GM12891 (cell line): ENCODE results near the gene CACNG5.

Experiments used
- DNase-seq: peaks from one replicate; pipeline ENCODE4 v3.0.0; 2011; ENCODE audit warnings: low spot score; ENCODE audit not compliant: insufficient read length
- FAIRE-seq: peaks from 2 replicates; lab custom pipeline; 2011; peaks lifted over from hg19 to GRCh38; lab: Jason Lieb, UNC
- PAX5 ChIP-seq: IDR thresholded peaks from 2 replicates; pipeline ENCODE4 v1.6.1; 2011; ENCODE audit warnings: low read length, moderate library complexity, mild to moderate bottlenecking; ENCODE audit not compliant: insufficient read depth, severe bottlenecking
- POLR2A ChIP-seq: IDR thresholded peaks from 2 replicates; pipeline ENCODE4 v1.6.1; 2011; ENCODE audit warnings: low read depth, low read length, control low read depth
- POLR2AphosphoS5 ChIP-seq: IDR thresholded peaks from 2 replicates; pipeline ENCODE4 v1.6.1; 2011; ENCODE audit warnings: low read depth, low read length, control low read depth
- POU2F2 ChIP-seq: IDR thresholded peaks from 2 replicates; pipeline ENCODE4 v1.6.1; 2011; ENCODE audit warnings: low read depth, mild to moderate bottlenecking, control low read depth, low read length, moderate library complexity
- SPI1 ChIP-seq: IDR thresholded peaks from 2 replicates; pipeline ENCODE4 v1.6.1; 2011; ENCODE audit warnings: low read depth, low read length, control low read depth
- TAF1 ChIP-seq: IDR thresholded peaks from 2 replicates; pipeline ENCODE4 v1.6.1; 2011; ENCODE audit warnings: low read depth, low read length, control low read depth

Gene CACNG5

DNA sequence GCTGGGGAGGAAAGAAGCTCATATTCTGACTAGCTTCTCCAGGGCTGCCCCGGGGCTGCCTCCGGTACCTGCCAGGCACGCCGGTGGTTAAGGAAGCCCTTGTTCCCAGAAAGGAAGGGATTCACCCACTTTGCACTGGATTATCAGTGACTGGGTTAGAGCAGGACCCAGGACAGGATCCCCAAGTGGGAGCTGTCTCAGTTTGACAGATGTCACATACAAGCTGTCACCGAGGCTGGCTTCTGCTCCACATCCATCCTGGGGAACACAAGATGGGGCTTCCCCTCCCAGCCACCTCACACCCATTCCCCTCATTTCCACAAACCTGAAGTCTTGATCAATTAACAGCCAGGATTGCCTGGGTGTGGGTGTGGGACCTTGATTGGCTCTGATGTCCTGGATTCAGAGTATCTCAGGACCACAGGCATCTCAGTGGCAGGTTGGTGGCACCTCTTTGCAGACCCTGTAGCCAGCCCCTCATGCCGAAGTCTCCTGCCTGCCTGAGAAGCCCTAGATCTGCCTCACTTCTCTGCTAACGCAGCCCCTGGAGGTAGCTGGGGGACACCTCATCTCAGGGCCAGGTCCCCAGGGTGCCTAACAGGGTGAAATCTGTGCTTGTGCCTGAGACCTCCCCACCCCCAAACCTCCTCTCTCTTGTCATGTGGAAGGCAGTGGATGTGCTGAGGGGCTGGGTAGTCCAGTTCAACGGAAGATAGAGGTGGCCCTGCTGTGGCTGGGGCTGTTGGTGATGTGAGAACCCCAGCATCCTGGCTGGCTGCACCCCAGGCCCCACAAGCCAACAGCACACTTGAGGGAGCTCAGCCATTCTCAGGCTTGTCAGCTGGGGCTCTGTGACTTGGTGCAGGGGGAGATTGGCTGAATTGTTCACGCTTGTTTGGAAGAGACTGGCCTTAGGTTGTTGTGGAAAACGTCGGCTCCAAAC is 1.4 kb downstream of the CACNG5 start:
- DNase-seq: no peak
- FAIRE-seq: no peak
- TF ChIP-seq SPI1 (no peak), TAF1 (no peak), POU2F2 (no peak), POLR2AphosphoS5 (no peak), PAX5 (no peak), POLR2A (no peak)

DNA sequence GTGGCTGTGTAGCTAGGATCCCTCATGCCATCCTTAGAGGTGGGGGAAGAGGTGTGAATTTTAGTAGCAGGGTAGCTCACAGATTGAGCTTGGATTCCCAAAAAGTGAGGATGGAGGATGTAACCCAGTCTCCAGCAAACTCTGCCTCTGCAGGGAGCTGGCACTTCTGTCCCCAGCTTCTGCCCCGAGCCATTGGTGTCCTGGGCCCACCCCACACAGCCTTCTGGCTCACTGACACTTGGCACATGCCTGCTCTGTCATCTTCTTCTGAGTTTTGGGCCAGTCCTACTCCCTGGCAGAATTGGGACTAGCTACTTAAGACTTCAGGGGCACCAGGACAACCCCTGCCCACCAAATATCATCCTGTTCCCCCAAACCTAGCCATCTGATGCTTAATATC is 2.3 kb downstream of the CACNG5 start:
- TF ChIP-seq SPI1: no peak
- no peak for TF ChIP-seq POU2F2
- TF ChIP-seq POLR2A: no peak
- no peak for TF ChIP-seq TAF1
- TF ChIP-seq PAX5: no peak
- no peak for TF ChIP-seq POLR2AphosphoS5
- DNase-seq (no peak), FAIRE-seq (no peak)

DNA sequence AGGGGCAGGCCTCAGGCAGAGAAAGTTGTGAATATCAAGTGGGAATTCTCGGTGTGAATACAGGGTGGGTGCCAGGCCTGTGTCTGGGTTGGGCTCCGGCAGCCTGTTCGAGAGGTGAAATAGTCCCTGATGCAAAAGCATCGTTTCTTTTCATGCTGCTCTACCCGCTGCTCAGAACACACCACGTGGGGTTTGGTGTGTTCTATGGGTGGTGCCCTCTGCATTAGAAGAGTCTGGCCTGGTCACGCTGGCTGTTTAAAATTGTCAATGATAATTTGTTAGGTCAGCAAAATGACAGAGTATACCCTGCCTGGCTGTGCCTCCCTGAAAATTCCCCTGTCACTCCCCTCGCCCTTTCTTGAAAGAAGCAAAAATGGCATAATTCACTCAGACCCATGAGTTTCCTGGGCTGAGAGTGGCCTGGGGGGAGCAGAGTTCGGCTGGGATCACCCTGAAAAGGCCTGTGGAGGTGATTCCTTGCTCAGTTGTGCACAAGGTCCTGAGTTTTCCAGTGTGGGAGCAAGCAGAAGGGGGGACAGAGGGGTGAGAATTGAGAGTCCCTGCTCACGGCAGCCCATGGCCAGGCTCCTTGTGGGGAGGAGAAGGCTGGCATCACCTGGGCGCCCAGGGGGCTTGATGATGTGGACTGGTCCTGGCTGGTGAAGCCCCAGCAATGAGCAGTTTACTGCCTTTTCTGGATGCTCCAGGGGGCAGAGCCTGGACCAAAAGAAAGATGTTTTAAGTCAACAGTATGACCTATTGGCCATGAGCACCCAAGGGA is 3.2 kb downstream of the CACNG5 start:
- TF ChIP-seq POLR2A (no peak), TAF1 (no peak), POU2F2 (no peak), POLR2AphosphoS5 (no peak), PAX5 (no peak), SPI1 (no peak)
- DNase-seq (no peak), FAIRE-seq (no peak)

DNA sequence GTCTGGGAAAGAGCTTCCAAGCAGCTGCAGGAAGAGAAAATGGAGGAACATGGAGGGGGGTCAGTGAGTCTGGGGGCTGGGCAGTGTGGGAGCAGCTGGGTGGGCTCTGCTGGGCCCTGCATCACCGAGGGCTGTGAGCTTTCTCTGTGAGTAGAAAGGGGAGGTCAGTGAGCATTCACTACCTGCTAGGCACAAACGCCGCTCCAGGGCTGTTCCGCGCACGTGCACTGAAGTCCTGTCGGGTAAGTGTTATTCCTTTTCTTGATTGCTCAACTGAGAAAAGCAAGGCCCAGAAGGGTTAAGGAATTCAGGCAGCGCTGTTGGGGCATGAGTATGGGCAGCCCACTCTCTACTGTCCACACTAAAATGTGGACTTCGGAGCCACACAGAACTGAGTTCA is 4.7 kb downstream of the CACNG5 start:
- DNase-seq: no peak
- TF ChIP-seq SPI1 (no peak), POLR2A (no peak), TAF1 (no peak), PAX5 (no peak), POLR2AphosphoS5 (no peak), POU2F2 (no peak)
- FAIRE-seq: no peak

GRCh38 chr17:66840061-66840460 is 5.1 kb downstream of the CACNG5 start:
- DNase-seq: no peak
- FAIRE-seq: no peak
- TF ChIP-seq PAX5: no peak
- TF ChIP-seq POU2F2: no peak
- TF ChIP-seq SPI1: no peak
- no peak for TF ChIP-seq POLR2AphosphoS5
- TF ChIP-seq POLR2A: no peak
- no peak for TF ChIP-seq TAF1

- FAIRE-seq: no peak
- DNase-seq: no peak
- TF ChIP-seq POLR2AphosphoS5: no peak
- no peak for TF ChIP-seq POLR2A
- TF ChIP-seq PAX5: no peak
- no peak for TF ChIP-seq POU2F2
- no peak for TF ChIP-seq SPI1
- no peak for TF ChIP-seq TAF1
These were observed 6.4 kb downstream of the CACNG5 start for GRCh38 chr17:66841328-66841727.

DNA sequence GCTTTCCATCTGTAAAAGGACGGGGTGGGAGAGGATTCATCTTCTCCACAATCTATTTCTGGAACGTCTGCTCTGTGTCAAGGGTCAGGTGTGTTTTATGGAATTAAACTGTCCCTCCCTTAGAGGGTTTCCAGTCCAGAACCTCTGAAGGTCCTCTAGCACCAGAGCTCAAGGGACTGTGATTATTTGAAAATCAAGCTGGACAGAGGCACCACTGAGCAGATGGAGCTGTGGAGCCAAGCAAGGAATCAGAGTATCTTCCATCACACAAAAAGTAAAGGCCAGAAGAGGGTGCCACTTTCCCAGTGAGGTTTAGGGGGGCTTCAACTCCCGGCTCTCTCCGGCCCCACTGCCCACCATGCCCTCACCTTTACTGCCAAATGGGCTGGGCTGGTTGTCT is 6.8 kb downstream of the CACNG5 start:
- DNase-seq: no peak
- no peak for TF ChIP-seq PAX5
- no peak for TF ChIP-seq TAF1
- FAIRE-seq: no peak

DNA sequence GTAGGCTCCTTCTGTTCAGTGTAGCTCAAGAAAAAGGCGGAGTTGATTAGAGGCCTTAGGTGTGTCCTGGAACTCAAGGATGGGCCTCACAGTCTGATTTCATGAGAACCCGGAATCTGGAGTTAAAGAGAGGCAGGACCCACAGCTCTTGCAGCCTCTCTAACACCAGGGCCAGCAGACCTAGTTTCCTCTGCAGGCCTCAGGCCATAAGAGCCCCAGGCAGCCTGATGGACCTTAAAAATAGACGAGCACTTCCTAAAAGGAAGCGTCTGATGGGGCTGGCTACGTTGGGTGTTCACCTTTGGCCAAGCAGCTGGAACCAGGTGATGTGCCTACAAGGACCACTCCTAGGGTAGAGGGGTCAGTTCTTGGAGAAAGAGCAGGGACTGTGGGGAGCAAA is 7.6 kb downstream of the CACNG5 start:
- no peak for TF ChIP-seq SPI1
- DNase-seq (no peak), FAIRE-seq (no peak)

DNA sequence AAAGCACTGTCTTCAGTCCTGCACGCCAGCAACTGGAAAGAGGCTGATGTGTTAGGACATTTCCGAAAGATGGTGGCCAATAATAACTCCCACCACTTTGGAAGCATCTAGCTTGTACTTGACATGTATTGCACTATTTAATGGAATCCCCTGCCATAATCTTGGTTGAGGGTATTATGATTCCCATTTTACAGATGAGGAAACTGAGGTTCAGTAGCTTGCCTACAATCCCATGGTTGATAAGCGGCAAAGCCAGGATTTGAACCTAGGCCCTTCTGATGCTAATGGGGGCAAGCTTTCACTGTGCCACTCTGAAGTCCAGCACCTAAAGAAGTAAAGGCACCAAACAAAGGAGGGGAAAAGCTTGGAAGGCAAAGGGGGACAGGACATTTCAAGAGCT is 8.0 kb downstream of the CACNG5 start:
- DNase-seq: no peak
- FAIRE-seq: no peak
- TF ChIP-seq SPI1 (no peak), PAX5 (no peak), POLR2AphosphoS5 (no peak), TAF1 (no peak), POU2F2 (no peak), POLR2A (no peak)

DNA sequence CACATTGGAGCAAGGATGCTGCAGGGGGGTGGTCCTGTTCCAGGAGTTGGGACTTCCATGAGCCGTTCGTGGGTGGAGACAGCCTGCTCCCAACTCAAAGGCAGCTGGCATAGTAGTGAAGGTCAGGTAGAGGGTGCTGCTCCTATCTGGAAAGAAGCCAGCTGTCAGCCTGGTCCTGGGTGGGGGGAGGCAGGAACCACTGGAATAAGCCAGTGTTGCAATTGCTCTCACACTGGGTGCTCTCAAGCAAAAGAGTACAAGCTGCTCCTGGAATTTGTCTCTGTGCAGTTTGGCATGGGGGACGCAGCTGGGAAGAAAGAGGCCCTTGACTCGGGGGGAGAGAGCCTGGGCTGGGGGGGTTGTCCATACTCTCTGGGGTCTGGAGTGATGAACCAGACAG is 8.7 kb downstream of the CACNG5 start:
- FAIRE-seq: no peak
- no peak for DNase-seq
- TF ChIP-seq SPI1: no peak
- no peak for TF ChIP-seq POU2F2
- no peak for TF ChIP-seq PAX5
- TF ChIP-seq POLR2A: no peak
- TF ChIP-seq TAF1: no peak
- no peak for TF ChIP-seq POLR2AphosphoS5
